Renal cortical epithelial cell (primary cell): ENCODE results near the gene XAB2. TPM values are rescaled to one million over a fixed set of nuclear protein-coding genes. Genes with fewer than 3 reads are reported as not detected.

Experiments used
- DNase-seq: peaks from one replicate; pipeline ENCODE4 v3.0.0-alpha.2; 2011; ENCODE audit warnings: low read depth
- total RNA-seq: library from RNA; depleted of rRNA; stranded (reverse); fragments of >200 nt; gene quantifications from 2 replicates; pipeline ENCODE4 v1.2.3, GENCODE V29; 2014

The XAB2 gene
- total RNA-seq, 1 donor from 2014 or later, result 52.3 TPM

GRCh38 chr19:7611541-7612279, 17.6 kb downstream of the XAB2 start:
- no peak for DNase-seq

DNA sequence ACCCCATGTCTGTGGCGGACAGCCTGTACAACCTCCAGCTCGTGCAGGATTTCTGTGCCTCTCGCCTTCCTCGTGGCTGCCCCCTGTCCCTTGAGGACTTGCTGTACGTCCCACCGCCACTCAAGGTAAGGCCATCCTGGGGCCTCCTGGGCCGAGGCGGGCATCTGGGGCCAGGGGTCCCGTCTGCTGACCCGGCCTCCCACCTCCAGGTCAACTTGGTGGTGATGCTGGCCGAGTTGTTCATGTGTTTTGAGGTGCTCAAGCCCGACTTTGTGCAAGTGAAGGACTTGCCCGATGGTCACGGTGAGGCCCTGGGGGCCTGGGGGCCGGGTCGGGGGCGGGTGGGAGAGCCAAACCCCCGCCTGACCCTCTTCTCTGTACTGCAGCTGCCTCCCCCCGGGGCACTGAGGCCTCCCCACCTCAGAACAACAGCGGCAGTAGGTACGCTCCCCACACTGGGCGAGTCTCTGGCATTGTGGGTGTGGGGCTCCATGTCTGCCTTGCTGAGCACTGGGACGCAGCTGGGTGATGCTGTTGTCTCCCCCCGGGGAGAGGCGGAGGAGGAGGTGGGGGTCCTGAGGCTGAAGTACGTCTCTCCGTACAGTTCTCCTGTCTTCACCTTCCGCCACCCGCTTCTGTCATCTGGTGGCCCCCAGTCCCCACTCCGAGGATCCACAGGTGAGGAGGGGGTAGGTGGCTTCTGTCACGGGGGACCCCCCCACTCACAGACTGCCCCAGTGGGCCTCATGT, 18.7 kb downstream of the XAB2 start:
- DNase-seq, result no peak

GRCh38 chr19:7607874-7608560, 21.3 kb downstream of the XAB2 start:
- DNase-seq, result no peak

GRCh38 chr19:7607212-7607873, 22.0 kb downstream of the XAB2 start:
- no peak for DNase-seq

GRCh38 chr19:7606289-7606688, 23.1 kb downstream of the XAB2 start:
- no peak for DNase-seq

- no peak for DNase-seq
Measured at GRCh38 chr19:7605490-7606222, 23.7 kb downstream of the XAB2 start.

DNA sequence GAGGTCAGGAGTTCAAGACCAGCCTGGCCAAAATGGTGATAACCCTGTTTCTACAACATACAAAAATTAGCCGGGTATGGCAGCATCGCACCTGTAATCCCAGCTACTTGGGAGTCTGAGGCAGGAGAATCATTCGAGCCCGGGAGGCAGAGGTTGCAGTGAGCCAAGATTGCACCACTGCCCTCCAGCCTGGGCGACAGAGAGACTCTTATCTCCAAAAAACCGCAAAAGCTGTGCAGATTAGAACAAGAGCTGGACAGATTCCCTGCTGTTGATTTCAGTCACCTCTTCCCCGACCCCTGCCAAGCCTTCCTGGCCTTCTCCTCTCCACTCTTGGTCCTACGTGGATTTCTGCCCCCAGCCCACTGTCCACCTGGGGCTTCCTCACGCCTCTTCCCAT, 25.4 kb downstream of the XAB2 start:
- no peak for DNase-seq

- DNase-seq, result no peak
Measured at GRCh38 chr19:7602935-7603497, 26.3 kb downstream of the XAB2 start.

DNA sequence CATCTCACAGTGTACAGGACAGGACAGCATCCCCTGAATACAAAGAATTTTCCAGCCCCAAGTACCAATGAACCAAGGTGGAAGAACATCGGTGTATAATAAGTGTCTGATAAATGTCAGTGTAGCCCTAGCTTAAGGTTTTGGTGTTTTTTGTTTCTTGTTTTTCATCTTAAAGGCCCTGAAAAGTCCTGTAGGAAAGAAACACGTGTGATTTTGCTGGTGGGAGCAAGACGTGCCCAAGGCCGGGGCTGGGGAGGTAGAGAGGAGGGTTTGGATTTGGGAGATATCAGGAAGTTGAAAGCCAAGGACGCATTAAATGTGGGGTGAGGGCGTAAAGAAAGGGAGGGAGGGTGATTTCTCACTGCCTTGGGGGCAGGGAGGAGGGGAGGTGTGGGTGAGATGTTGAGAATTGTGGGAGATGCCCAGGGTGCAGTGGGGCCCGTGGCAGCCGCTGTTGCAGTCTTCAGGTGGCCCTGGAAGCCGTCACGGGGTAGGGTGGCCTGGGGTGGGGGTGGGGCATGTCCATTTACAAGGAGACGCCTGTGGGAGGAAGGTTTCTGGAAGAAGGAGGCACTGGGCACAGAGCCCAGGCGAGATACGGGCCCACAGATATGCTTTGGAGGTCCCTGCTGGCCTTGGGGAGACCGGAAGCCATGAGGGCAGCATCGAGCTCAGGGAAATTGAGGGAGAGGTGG, 27.0 kb downstream of the XAB2 start:
- no peak for DNase-seq

DNA sequence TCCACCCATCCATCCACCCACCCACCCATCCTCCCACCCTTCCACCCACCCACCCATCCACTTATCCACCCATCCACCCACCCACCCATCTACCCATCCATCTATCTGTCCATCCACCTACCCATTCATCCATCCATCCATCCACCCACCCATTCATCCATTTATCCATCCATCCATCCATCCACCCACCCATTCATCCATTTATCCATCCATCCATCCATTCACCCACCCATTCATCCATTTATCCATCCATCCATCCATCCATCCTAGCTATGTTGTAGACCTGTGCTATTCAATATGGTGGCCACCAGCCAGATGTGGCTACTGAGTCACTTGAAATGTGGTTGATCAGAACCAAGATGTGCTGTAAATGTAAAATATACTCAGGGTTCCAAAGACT, 28.6 kb downstream of the XAB2 start:
- no peak for DNase-seq

- no peak for DNase-seq
Measured at GRCh38 chr19:7598180-7598579, 31.2 kb downstream of the XAB2 start.

GRCh38 chr19:7597689-7598088, 31.7 kb downstream of the XAB2 start:
- DNase-seq, result no peak

- no peak for DNase-seq
Measured at GRCh38 chr19:7596211-7596937, 33.0 kb downstream of the XAB2 start.

DNA sequence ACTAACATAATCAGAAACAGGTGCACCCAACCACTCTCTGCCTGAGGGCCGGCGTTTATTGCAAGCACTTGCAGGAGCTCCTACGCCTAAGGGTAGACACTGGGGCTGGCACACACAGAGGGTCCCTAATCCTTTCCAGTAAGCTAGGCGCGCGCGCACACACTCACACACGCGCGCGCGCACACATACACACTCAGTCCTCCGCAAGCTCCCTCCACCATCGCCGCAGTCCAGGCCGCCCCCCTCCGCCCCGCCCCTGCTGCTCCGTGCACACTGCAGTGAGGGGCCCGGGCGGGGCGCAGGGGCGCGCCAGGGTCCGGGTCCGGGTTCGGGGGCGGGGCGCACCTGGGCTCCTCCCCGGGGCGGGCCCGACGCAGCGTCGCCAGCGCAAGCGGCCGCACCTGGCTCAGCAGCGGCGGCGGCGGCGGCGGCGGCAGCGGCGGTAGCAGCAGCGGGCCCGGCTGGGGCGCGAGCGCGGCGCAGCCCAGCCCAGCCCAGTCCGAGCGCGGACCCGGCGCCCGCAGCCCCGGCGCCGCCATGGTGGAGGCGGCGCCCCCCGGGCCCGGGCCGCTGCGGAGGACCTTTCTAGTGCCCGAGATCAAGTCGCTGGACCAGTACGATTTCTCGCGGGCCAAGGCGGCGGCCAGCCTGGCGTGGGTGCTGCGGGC, 33.7 kb downstream of the XAB2 start, which contains the start of gene CAMSAP3:
Gene CAMSAP3 (plus strand): TSS at position 398 of the 668 bp plus-strand sequence. CDS start 140 bp downstream, at position 538.
- no peak for DNase-seq

- no peak for DNase-seq
Measured at GRCh38 chr19:7590256-7590655, 39.1 kb downstream of the XAB2 start.

GRCh38 chr19:7589822-7590221, 39.5 kb downstream of the XAB2 start:
- no peak for DNase-seq

GRCh38 chr19:7582446-7582845, 46.9 kb downstream of the XAB2 start:
- no peak for DNase-seq

DNA sequence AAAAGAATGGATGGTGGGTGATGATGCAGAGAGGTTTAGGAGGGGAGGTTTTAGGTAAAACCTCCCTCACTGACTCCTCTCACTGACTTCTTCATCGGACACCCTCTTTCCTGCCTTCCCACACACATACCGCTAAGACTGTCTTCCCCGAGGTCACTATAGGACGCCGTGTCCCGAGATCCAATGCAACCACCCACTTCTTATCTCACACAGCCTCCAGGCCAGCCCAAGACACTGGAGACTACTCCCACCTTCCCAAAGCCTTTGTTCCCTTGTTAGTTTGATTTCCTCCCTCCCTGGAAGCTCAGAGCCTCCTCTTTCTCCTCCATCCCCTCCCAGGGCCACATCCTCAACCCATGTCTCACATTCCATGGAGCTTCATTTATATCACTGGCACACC, 50.2 kb downstream of the XAB2 start:
- DNase-seq, result no peak

DNA sequence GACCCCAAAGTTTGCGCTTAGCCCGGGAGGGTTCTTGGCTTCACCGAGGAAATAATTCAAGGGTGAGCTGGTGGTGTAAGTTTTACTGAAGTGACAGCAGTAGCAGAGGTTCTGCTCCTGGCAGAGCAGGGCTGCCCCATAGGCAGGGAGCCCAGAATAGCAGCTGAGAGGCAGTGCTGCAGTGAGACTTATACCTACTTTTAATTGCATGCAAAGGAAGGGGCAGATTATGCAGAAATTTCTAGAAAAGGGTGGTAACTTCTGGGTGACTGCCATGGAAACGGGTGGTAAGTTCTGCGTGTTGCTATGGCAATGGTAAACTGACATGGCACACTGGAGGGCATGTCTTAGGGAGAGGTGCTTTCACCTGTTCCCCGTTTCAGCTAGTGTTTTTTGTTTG, 51.2 kb downstream of the XAB2 start:
- no peak for DNase-seq
